HG03521 (cell line): ENCODE results near the gene USP12.

Experiments
- ATAC-seq: cut with Tn5 transposase; IDR thresholded peaks from one replicate; pipeline ENCODE4 v1.9.1; 2021; ENCODE audit warnings: mild to moderate bottlenecking, moderate library complexity; ENCODE audit not compliant: unreplicated experiment

The USP12 gene

GRCh38 chr13:27040826-27041108 is 130.8 kb downstream of the USP12 start:
- ATAC-seq, result no peak

- no peak for ATAC-seq
Observed at GRCh38 chr13:27039171-27039701, 132.4 kb downstream of the USP12 start.

GRCh38 chr13:27038323-27038722 is 133.3 kb downstream of the USP12 start:
- ATAC-seq, result no peak

GRCh38 chr13:27037571-27037970 is 134.0 kb downstream of the USP12 start:
- ATAC-seq, result no peak

- no peak for ATAC-seq
Observed at GRCh38 chr13:27037171-27037570, 134.4 kb downstream of the USP12 start.

- no peak for ATAC-seq
Observed at GRCh38 chr13:27036236-27036981, 135.2 kb downstream of the USP12 start.

- no peak for ATAC-seq
Observed at GRCh38 chr13:27035892-27036235, 135.7 kb downstream of the USP12 start.

- ATAC-seq, result no peak
Observed at GRCh38 chr13:27034678-27035111, 136.9 kb downstream of the USP12 start.

- ATAC-seq, result no peak
Observed at GRCh38 chr13:27028683-27029480, 142.7 kb downstream of the USP12 start.

GRCh38 chr13:27027086-27027667 is 144.4 kb downstream of the USP12 start:
- ATAC-seq, result no peak

- ATAC-seq, result no peak
Observed at GRCh38 chr13:27026396-27026795, 145.2 kb downstream of the USP12 start.

GRCh38 chr13:27024776-27025492 is 146.7 kb downstream of the USP12 start:
- ATAC-seq, result no peak

GRCh38 chr13:27024074-27024461 is 147.5 kb downstream of the USP12 start:
- no peak for ATAC-seq

GRCh38 chr13:27023385-27024073 is 148.1 kb downstream of the USP12 start:
- no peak for ATAC-seq

GRCh38 chr13:27022571-27023311 is 148.9 kb downstream of the USP12 start:
- ATAC-seq, result no peak

GRCh38 chr13:27020415-27020814 is 151.2 kb downstream of the USP12 start:
- no peak for ATAC-seq

- ATAC-seq, result no peak
Observed at GRCh38 chr13:27018882-27019281, 152.7 kb downstream of the USP12 start.

- no peak for ATAC-seq
Observed at GRCh38 chr13:27018344-27018861, 153.2 kb downstream of the USP12 start.

GRCh38 chr13:27016875-27017274 is 154.7 kb downstream of the USP12 start:
- ATAC-seq, result no peak
